H9 (cell line): ENCODE results near the gene NEAT1. TPM values are rescaled to one million over a fixed set of nuclear protein-coding genes. Genes with fewer than 3 reads are reported as not detected.

Experiments
- DNase-seq: peaks from one replicate; pipeline ENCODE4 v3.0.0-alpha.2; 2017
- H2AFZ ChIP-seq: one replicate; pipeline ENCODE4 v1.6.1; 2013; ENCODE audit warnings: mild to moderate bottlenecking, low read length, control low read depth, moderate library complexity
- H2AK5ac ChIP-seq: 2 replicates; pipeline ENCODE4 v1.6.1; 2013; ENCODE audit warnings: low read length, control low read depth, mixed read lengths; ENCODE audit not compliant: insufficient read length
- H2BK120ac ChIP-seq: one replicate; pipeline ENCODE4 v1.6.1; 2013; ENCODE audit warnings: low read depth, mild to moderate bottlenecking, low read length, control low read depth, inconsistent platforms; ENCODE audit not compliant: poor library complexity, severe bottlenecking
- H2BK12ac ChIP-seq: 2 replicates; pipeline ENCODE4 v1.6.1; 2013; ENCODE audit warnings: low read length, control low read depth, mixed read lengths, low read depth; ENCODE audit not compliant: insufficient read length
- H2BK15ac ChIP-seq: 2 replicates; pipeline ENCODE4 v1.6.1; 2013; ENCODE audit warnings: low read depth, low read length, control low read depth
- H2BK20ac ChIP-seq: one replicate; pipeline ENCODE4 v1.6.1; 2013; ENCODE audit warnings: low read depth, mild to moderate bottlenecking, low read length, control low read depth, inconsistent platforms; ENCODE audit not compliant: poor library complexity, severe bottlenecking
- H2BK5ac ChIP-seq: 2 replicates; pipeline ENCODE4 v1.6.1; 2013; ENCODE audit warnings: low read length, control low read depth, mixed read lengths; ENCODE audit not compliant: insufficient read length
- H3K14ac ChIP-seq: 2 replicates; pipeline ENCODE4 v1.6.1; 2013; ENCODE audit warnings: low read length, control low read depth; ENCODE audit not compliant: insufficient read depth
- H3K18ac ChIP-seq: 2 replicates; pipeline ENCODE4 v1.6.1; 2013; ENCODE audit warnings: low read depth, mild to moderate bottlenecking, mixed read lengths, low read length, control low read depth; ENCODE audit not compliant: insufficient read length
- H3K23ac ChIP-seq: 2 replicates; pipeline ENCODE4 v1.6.1; 2013; ENCODE audit warnings: low read length, control low read depth, mixed read lengths, low read depth; ENCODE audit not compliant: insufficient read length
- H3K23me2 ChIP-seq: 2 replicates; pipeline ENCODE4 v1.6.1; 2013; ENCODE audit warnings: low read depth, mild to moderate bottlenecking, mixed read lengths, low read length, control low read depth; ENCODE audit not compliant: insufficient read length, poor library complexity, severe bottlenecking
- H3K27ac ChIP-seq: 2 replicates; pipeline ENCODE4 v1.5.1; 2013; ENCODE audit warnings: low read length, control low read depth, mixed read lengths, low read depth; ENCODE audit not compliant: insufficient read length
- H3K27me3 ChIP-seq: 2 replicates; pipeline ENCODE4 v1.6.1; 2013; ENCODE audit warnings: low read length, control low read depth, inconsistent platforms; ENCODE audit not compliant: insufficient read depth
- H3K4ac ChIP-seq: 2 replicates; pipeline ENCODE4 v1.6.1; 2013; ENCODE audit warnings: low read depth, mild to moderate bottlenecking, control low read depth, inconsistent platforms, low read length, moderate library complexity
- H3K4me1 ChIP-seq: 2 replicates; pipeline ENCODE4 v1.6.1; 2013; ENCODE audit warnings: low read length, control low read depth, inconsistent platforms; ENCODE audit not compliant: insufficient read depth
- H3K4me2 ChIP-seq: 2 replicates; pipeline ENCODE4 v1.6.1; 2013; ENCODE audit warnings: low read length, control low read depth, mixed read lengths; ENCODE audit not compliant: insufficient read length, insufficient read depth
- H3K56ac ChIP-seq: 2 replicates; pipeline ENCODE4 v1.6.1; 2013; ENCODE audit warnings: low read depth, mild to moderate bottlenecking, mixed read lengths, low read length, control low read depth; ENCODE audit not compliant: insufficient read length
- H3K79me1 ChIP-seq: 2 replicates; pipeline ENCODE4 v1.6.1; 2013; ENCODE audit warnings: low read depth, mild to moderate bottlenecking, moderate library complexity, low read length, control low read depth, inconsistent platforms; ENCODE audit not compliant: insufficient read depth, poor library complexity, severe bottlenecking
- H3K79me2 ChIP-seq: 2 replicates; pipeline ENCODE4 v1.6.1; 2013; ENCODE audit warnings: low read length, control low read depth, inconsistent platforms; ENCODE audit not compliant: insufficient read depth
- H3K9ac ChIP-seq: 2 replicates; pipeline ENCODE4 v1.6.1; 2013; ENCODE audit warnings: low read length, control low read depth, mixed read lengths; ENCODE audit not compliant: insufficient read length; ENCODE audit errors: extremely low read depth
- H3K9me3 ChIP-seq: one replicate; pipeline ENCODE4 v1.6.1; 2013; ENCODE audit warnings: low read depth, low read length, inconsistent platforms; ENCODE audit not compliant: control insufficient read depth
- H3T11ph ChIP-seq: one replicate; pipeline ENCODE4 v1.6.1; 2013; ENCODE audit warnings: mild to moderate bottlenecking, low read length, control low read depth, inconsistent platforms
- H4K20me1 ChIP-seq: one replicate; pipeline ENCODE4 v1.6.1; 2013; ENCODE audit not compliant: control insufficient read depth, insufficient read length, insufficient read depth
- H4K5ac ChIP-seq: 2 replicates; pipeline ENCODE4 v1.6.1; 2013; ENCODE audit warnings: low read depth, mild to moderate bottlenecking, mixed read lengths, low read length, control low read depth; ENCODE audit not compliant: insufficient read length
- H4K8ac ChIP-seq: replicated peaks from 2 replicates; pipeline ENCODE4 v1.6.1; 2013; ENCODE audit warnings: low read length, control low read depth, mixed read lengths, low read depth; ENCODE audit not compliant: insufficient read length
- H4K91ac ChIP-seq: 2 replicates; pipeline ENCODE4 v1.6.1; 2013; ENCODE audit warnings: low read depth, mild to moderate bottlenecking, moderate library complexity, mixed read lengths, low read length, control low read depth; ENCODE audit not compliant: insufficient read length
- H3K27ac Mint-ChIP-seq, 3 experiments: 2 replicates in 2 of 3; 3 replicates in 1 of 3; pipeline ENCODE4 v1.8.0; 2020 to 2021; ENCODE audit warnings: mixed read lengths in 3 of 3, mild to moderate bottlenecking in 1 of 3, moderate library complexity in 1 of 3
- H3K27me3 Mint-ChIP-seq: 2 replicates; pipeline ENCODE4 v1.8.0; 2021; ENCODE audit warnings: low read depth, mild to moderate bottlenecking, moderate library complexity, mixed read lengths
- H3K36me3 Mint-ChIP-seq, 3 experiments: 2 replicates in 2 of 3; 3 replicates in 1 of 3; pipeline ENCODE4 v1.8.0; 2020 to 2021; ENCODE audit warnings: low read depth in 3 of 3, mixed read lengths in 3 of 3; ENCODE audit not compliant: insufficient read depth in 1 of 3
- H3K4me1 Mint-ChIP-seq, 2 experiments: 2 replicates each; pipeline ENCODE4 v1.8.0; 2020; ENCODE audit warnings: mixed read lengths in 2 of 2
- H3K4me3 Mint-ChIP-seq, 2 experiments: 2 replicates in 1 of 2; 3 replicates in 1 of 2; pipeline ENCODE4 v1.8.0; 2020 to 2021; ENCODE audit warnings: mild to moderate bottlenecking in 2 of 2, mixed read lengths in 2 of 2, moderate library complexity in 1 of 2
- H3K9me3 Mint-ChIP-seq, 2 experiments: 2 replicates in 1 of 2; 3 replicates in 1 of 2; pipeline ENCODE4 v1.8.0; 2020; ENCODE audit warnings: mild to moderate bottlenecking in 2 of 2, mixed read lengths in 2 of 2, moderate library complexity in 1 of 2
- CTCF ChIP-seq: fragments of 200-600 bp; sonication (generic); conservative IDR thresholded peaks from 3 replicates; pipeline ENCODE4 v1.8.0; 2021; ENCODE audit warnings: antibody characterized with exemption, mild to moderate bottlenecking
- WGBS: extraction: QIAGEN DNeasy Blood & Tissue Kit; methylation state at CpG from one replicate; pipeline ENCODE4 v1.1.7; 2013; ENCODE audit warnings: missing lambda C conversion rate, low lambda C conversion rate, mixed read lengths; ENCODE audit not compliant: insufficient read length; ENCODE audit errors: extremely low coverage; 5-methylcytosine and 5-hydroxymethylcytosine counted together
- total RNA-seq: library from RNA; stranded (reverse); gene quantifications from 2 replicates; pipeline ENCODE4 v1.2.1, GENCODE V29; 2021

The NEAT1 gene
- total RNA-seq, 1 experiment from 2014 or later: 12.7 TPM

GRCh38 chr11:65434057-65434666 is 11.6 kb downstream of the NEAT1 start:
- Histone ChIP-seq H3K23ac (no peak overlapping the region), H3K27ac (no peak overlapping the region), H4K91ac (no peak overlapping the region), H4K5ac (no peak overlapping the region), H3K14ac (no peak overlapping the region), H2BK20ac (no peak overlapping the region), H3K79me2 (no peaks in the 10 kb centered on the region; the same call in 1 of the 2 replicates), H2BK12ac (no peak overlapping the region), H3K9ac (no peak overlapping the region), H3K79me1 (no peaks in the 10 kb centered on the region), H2BK15ac (no peak overlapping the region), H4K8ac (no peak overlapping the region), H2BK5ac (no peak overlapping the region), H4K20me1 (no peaks in the 10 kb centered on the region), H2AFZ (no peak overlapping the region), H3K18ac (no peak overlapping the region), H3K23me2 (no peaks in the 10 kb centered on the region), H3K4ac (no peak overlapping the region), H2AK5ac (no peak overlapping the region), H3T11ph (no peak overlapping the region), H2BK120ac (no peak overlapping the region), H3K27me3 (no peaks in the 10 kb centered on the region), H3K4me1 (peaks cover 6% of the 10 kb centered on the region; the same call in 1 of the 2 replicates), H3K56ac (no peak overlapping the region), H3K9me3 (no peaks in the 10 kb centered on the region), H3K4me2 (no peak overlapping the region)
- DNase-seq: no peak
- no peak overlapping the region for H3K4me3 Mint-ChIP-seq
- peaks cover 11 to 12% of the 10 kb centered on the region in 2 experiments for H3K4me1 Mint-ChIP-seq
- WGBS: no CpG with 5 or more reads among the region's 6 CpGs
- no peaks in the 10 kb centered on the region for H3K27me3 Mint-ChIP-seq
- H3K36me3 Mint-ChIP-seq: no peaks in the 10 kb centered on the region
- TF ChIP-seq CTCF: no peak
- no peak overlapping the region for H3K27ac Mint-ChIP-seq
- no peaks in the 10 kb centered on the region for H3K9me3 Mint-ChIP-seq
